Mucosa of rectum (tissue), 2 donors: ENCODE results near the gene BMF.

ENCODE experiments used
- H3K27ac ChIP-seq, 2 donors: one replicate each; pipeline ENCODE4 v1.7.0; 2013; ENCODE audit warnings: inconsistent platforms in 2 of 2, low read depth in 2 of 2, low read length in 2 of 2
- H3K27me3 ChIP-seq, 2 donors: one replicate each; pipeline ENCODE4 v1.7.0; 2013; ENCODE audit warnings: low read length in 2 of 2; ENCODE audit not compliant: control insufficient read depth in 2 of 2, insufficient read depth in 2 of 2
- H3K36me3 ChIP-seq, 2 donors: one replicate each; pipeline ENCODE4 v1.7.0; 2013; ENCODE audit warnings: low read length in 2 of 2; ENCODE audit not compliant: control insufficient read depth in 2 of 2, insufficient read depth in 2 of 2
- H3K4me1 ChIP-seq, 2 donors: one replicate each; pipeline ENCODE4 v1.7.0; 2013; ENCODE audit warnings: low read length in 2 of 2, mild to moderate bottlenecking in 1 of 2; ENCODE audit not compliant: control insufficient read depth in 2 of 2, insufficient read depth in 2 of 2
- H3K4me3 ChIP-seq, 2 donors: one replicate each; pipeline ENCODE4 v1.7.0; 2013; ENCODE audit warnings: low read length in 2 of 2
- H3K9ac ChIP-seq, 2 donors: one replicate each; pipeline ENCODE4 v1.7.0; 2013; ENCODE audit warnings: low read length in 2 of 2, low read depth in 1 of 2, mild to moderate bottlenecking in 1 of 2
- H3K9me3 ChIP-seq, 2 donors: one replicate each; pipeline ENCODE4 v1.7.0; 2013; ENCODE audit warnings: low read length in 2 of 2; ENCODE audit not compliant: control insufficient read depth in 2 of 2
- donor health status: healthy.
- donor health status: Normal muscosa, but diverticular disease.

Gene BMF

GRCh38 chr15:40055576-40056293, 52.9 kb downstream of the BMF start:
- Histone ChIP-seq H3K27me3 (no peaks in the 10 kb centered on the region), H3K9me3 (no peaks in the 10 kb centered on the region), H3K4me1 (peaks cover 45 to 51% of the 10 kb centered on the region in 2 donors), H3K4me3 (peak overlapping the region in 1 of 2 donors; percentile 1), H3K27ac (peak overlapping the region; percentile 50 to 95), H3K9ac (peak overlapping the region in 1 of 2 donors; percentile 27), H3K36me3 (peaks cover 0 to 2% of the 10 kb centered on the region in 2 donors)

GRCh38 chr15:40054855-40055575, 53.7 kb downstream of the BMF start:
- Histone ChIP-seq H3K27me3 (no peaks in the 10 kb centered on the region), H3K4me3 (peak overlapping the region in 1 of 2 donors; percentile 1), H3K27ac (peak overlapping the region; percentile 50 to 95), H3K9me3 (no peaks in the 10 kb centered on the region), H3K4me1 (peaks cover 45 to 51% of the 10 kb centered on the region in 2 donors), H3K9ac (peak overlapping the region; percentile 34 to 38), H3K36me3 (peaks cover 0 to 2% of the 10 kb centered on the region in 2 donors)

GRCh38 chr15:40054605-40054854, 54.1 kb downstream of the BMF start:
- Histone ChIP-seq H3K27ac (peak overlapping the region in 1 of 2 donors; percentile 95), H3K36me3 (no peaks in the 10 kb centered on the region), H3K9me3 (no peaks in the 10 kb centered on the region), H3K4me3 (no peak overlapping the region), H3K4me1 (peaks cover 45 to 51% of the 10 kb centered on the region in 2 donors), H3K9ac (peak overlapping the region; percentile 34), H3K27me3 (no peaks in the 10 kb centered on the region)

GRCh38 chr15:40053831-40054604, 54.7 kb downstream of the BMF start:
- Histone ChIP-seq H3K27ac (peak overlapping the region; percentile 92 to 95), H3K4me1 (peaks cover 45 to 51% of the 10 kb centered on the region in 2 donors), H3K27me3 (no peaks in the 10 kb centered on the region), H3K9ac (peak overlapping the region; percentile 10 to 34), H3K36me3 (no peaks in the 10 kb centered on the region), H3K4me3 (no peak overlapping the region), H3K9me3 (no peaks in the 10 kb centered on the region)

- Histone ChIP-seq H3K9ac (peak overlapping the region; percentile 10 to 34), H3K4me1 (peaks cover 48 to 54% of the 10 kb centered on the region in 2 donors), H3K36me3 (no peaks in the 10 kb centered on the region), H3K27me3 (no peaks in the 10 kb centered on the region), H3K9me3 (no peaks in the 10 kb centered on the region), H3K4me3 (peak overlapping the region; percentile 25 to 44), H3K27ac (peak overlapping the region; percentile 92 to 95)
Observed at GRCh38 chr15:40053079-40053830, 55.4 kb downstream of the BMF start.

- H3K4me1 ChIP-seq, result peaks cover 55 to 60% of the 10 kb centered on the region in 2 donors
- peak overlapping the region; percentile 25 to 46 for H3K4me3 ChIP-seq
- no peaks in the 10 kb centered on the region for H3K27me3 ChIP-seq
- no peaks in the 10 kb centered on the region for H3K9me3 ChIP-seq
- H3K9ac ChIP-seq, result peak overlapping the region; percentile 42 to 57
- H3K27ac ChIP-seq, result peak overlapping the region; percentile 92 to 95
- H3K36me3 ChIP-seq, result no peaks in the 10 kb centered on the region
Observed at GRCh38 chr15:40052604-40053003, 56.1 kb downstream of the BMF start.

GRCh38 chr15:40051616-40052415, 56.9 kb downstream of the BMF start:
- Histone ChIP-seq H3K27ac (peak overlapping the region; percentile 92 to 95), H3K27me3 (no peaks in the 10 kb centered on the region), H3K4me3 (peak overlapping the region in 1 of 2 donors; percentile 46), H3K9me3 (no peaks in the 10 kb centered on the region), H3K4me1 (peaks cover 63 to 68% of the 10 kb centered on the region in 2 donors), H3K9ac (peak overlapping the region; percentile 42 to 57), H3K36me3 (no peaks in the 10 kb centered on the region)

GRCh38 chr15:40050788-40051470, 57.8 kb downstream of the BMF start:
- Histone ChIP-seq H3K36me3 (no peaks in the 10 kb centered on the region), H3K4me3 (peak overlapping the region in 1 of 2 donors; percentile 23), H3K9me3 (no peaks in the 10 kb centered on the region), H3K27ac (peak overlapping the region; percentile 92 to 95), H3K4me1 (peaks cover 70 to 74% of the 10 kb centered on the region in 2 donors), H3K9ac (peak overlapping the region in 1 of 2 donors; percentile 41), H3K27me3 (no peaks in the 10 kb centered on the region)
